Breast epithelium (tissue), 4 donors: ENCODE results near the gene SIGLEC8. TPM values are rescaled to one million over a fixed set of nuclear protein-coding genes. Genes with fewer than 3 reads are reported as not detected.
"Not testable (repeated sequence)": the region's sequence is repeated elsewhere in the genome, so short reads cannot be mapped to it uniquely, and the experiment has no call there.

Experiments
- DNase-seq, 2 donors: peaks; one replicate each; pipeline ENCODE4 v3.0.0-alpha.2; 2019; ENCODE audit warnings: low spot score in 2 of 2
- H3K27ac ChIP-seq, 2 donors: fragments of 200-600 bp; sonication (generic) in 1 of 2; one replicate each; pipeline ENCODE4 v1.5.1; 2016 to 2019; ENCODE audit warnings: mild to moderate bottlenecking in 1 of 2
- H3K27me3 ChIP-seq, 2 donors: fragments of 200-600 bp; sonication (generic) in 1 of 2; one replicate each; pipeline versions ENCODE4 v1.5.1 to v1.6.0; 2017 to 2019; ENCODE audit warnings: control low read depth in 1 of 2, mild to moderate bottlenecking in 1 of 2
- H3K36me3 ChIP-seq: fragments of 200-600 bp; one replicate; pipeline ENCODE4 v1.5.1; 2019
- H3K4me1 ChIP-seq, 2 donors: fragments of 200-600 bp; sonication (generic); one replicate each; pipeline ENCODE4 v1.5.1; 2016 to 2019; ENCODE audit warnings: control low read depth in 1 of 2
- H3K4me3 ChIP-seq, 3 donors: fragments of 200-600 bp; sonication (generic); 1 replicate in 2 of 3; 2 replicates in 1 of 3; pipeline ENCODE4 v1.5.1; 2016 to 2019; ENCODE audit warnings: mild to moderate bottlenecking in 3 of 3, moderate library complexity in 2 of 3
- H3K9me3 ChIP-seq, 2 donors: fragments of 200-600 bp; sonication (generic) in 1 of 2; one replicate each; pipeline ENCODE4 v1.5.1; 2016 to 2019; ENCODE audit warnings: control low read depth in 1 of 2
- POLR2A ChIP-seq: fragments of 450-650 bp; IDR thresholded peaks from one replicate; pipeline ENCODE4 v1.6.1; 2016; ENCODE audit warnings: antibody characterized with exemption, mild to moderate bottlenecking, moderate library complexity
- POLR2AphosphoS5 ChIP-seq, 3 donors: sonication (generic); formaldehyde crosslinking; IDR thresholded peaks; one replicate each; pipeline ENCODE4 v1.6.1; 2017; ENCODE audit warnings: antibody characterized with exemption in 3 of 3
- intact Hi-C: fragments of 100-400 bp; cut with DNase I; formaldehyde crosslinking; loops from one replicate; pipeline ENCODE4 v1.15.1; 2023; ENCODE audit warnings: low total_unique reads
- total RNA-seq, 3 donors: library from RNA; depleted of rRNA; stranded (reverse); fragments of >200 nt; gene quantifications; one replicate each; pipeline ENCODE4 v1.1.0, GENCODE V29; 2016
- TF ChIP-seq, protein P1 (sequence below), 3 donors: fragments of 450-650 bp; IDR thresholded peaks; one replicate each; pipeline ENCODE4 v1.5.1; 2016 to 2017; ENCODE audit warnings: antibody characterized with exemption in 3 of 3, mild to moderate bottlenecking in 3 of 3, moderate library complexity in 3 of 3

The SIGLEC8 gene
- total RNA-seq, 3 donors from 2014 or later, result 0.80 to 8.6 (median 2.3) TPM

DNA sequence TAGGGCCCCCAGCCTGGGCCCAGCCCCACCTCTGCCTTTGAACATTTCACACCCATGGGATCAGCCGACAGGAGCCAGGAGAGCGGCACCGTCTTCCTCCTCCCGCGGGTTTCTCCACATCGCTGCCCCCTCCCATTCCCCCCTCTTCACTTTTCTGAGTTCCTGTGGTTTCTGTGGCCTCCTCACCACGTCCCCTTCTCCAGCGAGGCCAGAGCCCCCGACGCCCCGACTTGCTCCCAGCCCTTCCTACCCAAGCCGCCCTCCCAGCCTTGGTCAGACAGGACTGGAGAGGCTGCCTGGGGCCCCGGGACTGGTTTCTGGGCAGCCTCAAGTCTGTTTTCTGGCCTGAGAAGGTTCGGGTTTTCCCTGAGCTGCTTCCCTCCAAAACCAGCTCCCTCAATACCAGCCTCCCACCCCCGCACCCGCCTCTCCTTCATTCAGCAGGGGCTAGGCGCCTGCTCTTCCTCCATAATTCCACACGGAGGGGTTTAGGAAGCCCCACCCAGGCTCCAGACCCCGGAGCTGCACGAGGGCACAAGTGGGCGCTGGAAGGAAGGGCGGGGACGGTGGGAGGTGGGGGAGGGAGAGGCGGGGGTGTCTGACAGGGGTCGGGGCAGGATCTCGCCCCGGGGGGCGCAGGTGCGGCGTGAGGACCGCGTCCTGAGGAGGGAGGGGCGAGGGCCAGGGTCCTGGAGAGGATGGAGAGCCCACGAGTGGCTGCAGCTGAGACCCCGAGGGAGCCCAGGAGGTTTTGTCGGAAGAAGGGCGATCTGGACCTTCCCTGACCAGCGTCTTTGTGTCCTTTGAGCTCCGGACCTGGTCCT lies 36.8 kb downstream of the SIGLEC8 start:
- no peak overlapping the region for H3K27ac ChIP-seq
- H3K4me1 ChIP-seq, result no peaks in the 10 kb centered on the region
- no peak for DNase-seq
- TF ChIP-seq, protein P1, sequence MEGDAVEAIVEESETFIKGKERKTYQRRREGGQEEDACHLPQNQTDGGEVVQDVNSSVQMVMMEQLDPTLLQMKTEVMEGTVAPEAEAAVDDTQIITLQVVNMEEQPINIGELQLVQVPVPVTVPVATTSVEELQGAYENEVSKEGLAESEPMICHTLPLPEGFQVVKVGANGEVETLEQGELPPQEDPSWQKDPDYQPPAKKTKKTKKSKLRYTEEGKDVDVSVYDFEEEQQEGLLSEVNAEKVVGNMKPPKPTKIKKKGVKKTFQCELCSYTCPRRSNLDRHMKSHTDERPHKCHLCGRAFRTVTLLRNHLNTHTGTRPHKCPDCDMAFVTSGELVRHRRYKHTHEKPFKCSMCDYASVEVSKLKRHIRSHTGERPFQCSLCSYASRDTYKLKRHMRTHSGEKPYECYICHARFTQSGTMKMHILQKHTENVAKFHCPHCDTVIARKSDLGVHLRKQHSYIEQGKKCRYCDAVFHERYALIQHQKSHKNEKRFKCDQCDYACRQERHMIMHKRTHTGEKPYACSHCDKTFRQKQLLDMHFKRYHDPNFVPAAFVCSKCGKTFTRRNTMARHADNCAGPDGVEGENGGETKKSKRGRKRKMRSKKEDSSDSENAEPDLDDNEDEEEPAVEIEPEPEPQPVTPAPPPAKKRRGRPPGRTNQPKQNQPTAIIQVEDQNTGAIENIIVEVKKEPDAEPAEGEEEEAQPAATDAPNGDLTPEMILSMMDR (IDR thresholded peaks at IDR 0.05), result no peak
- TF ChIP-seq POLR2AphosphoS5 (IDR thresholded peaks at IDR 0.05) (no peak), POLR2A (no peak)
- H3K4me3 ChIP-seq, result no peak overlapping the region
- intact Hi-C loops, result no loop called here
- H3K9me3 ChIP-seq, result no peaks in the 10 kb centered on the region
- no peaks in the 10 kb centered on the region for H3K36me3 ChIP-seq
- H3K27me3 ChIP-seq, result peaks cover 0 to 35% of the 10 kb centered on the region in 2 donors

DNA sequence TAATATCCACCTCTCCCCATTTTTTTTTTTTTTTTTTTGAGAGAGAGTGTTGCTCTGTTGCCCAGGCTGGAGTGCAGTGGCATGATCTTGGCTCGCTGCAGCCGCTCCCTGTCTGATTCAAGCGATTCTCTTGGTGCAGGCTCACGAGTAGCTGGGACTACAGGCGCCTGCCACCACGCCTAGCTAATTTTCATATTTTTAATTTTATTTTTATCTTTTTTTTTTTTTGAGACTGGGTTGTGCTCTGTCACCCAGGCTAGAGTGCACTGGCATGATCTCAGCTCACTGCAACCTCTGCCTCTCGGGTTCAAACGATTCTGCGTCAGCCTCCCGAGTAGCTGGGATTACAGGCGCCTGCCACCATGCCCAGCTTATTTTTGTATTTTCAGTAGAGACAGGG lies 37.7 kb downstream of the SIGLEC8 start:
- H3K4me3 ChIP-seq, H3K9me3 ChIP-seq, DNase-seq, H3K36me3 ChIP-seq, H3K27ac ChIP-seq, intact Hi-C loops, H3K4me1 ChIP-seq: not testable (repeated sequence)
- H3K27me3 ChIP-seq, result peaks cover 0 to 36% of the 10 kb centered on the region in 2 donors

DNA sequence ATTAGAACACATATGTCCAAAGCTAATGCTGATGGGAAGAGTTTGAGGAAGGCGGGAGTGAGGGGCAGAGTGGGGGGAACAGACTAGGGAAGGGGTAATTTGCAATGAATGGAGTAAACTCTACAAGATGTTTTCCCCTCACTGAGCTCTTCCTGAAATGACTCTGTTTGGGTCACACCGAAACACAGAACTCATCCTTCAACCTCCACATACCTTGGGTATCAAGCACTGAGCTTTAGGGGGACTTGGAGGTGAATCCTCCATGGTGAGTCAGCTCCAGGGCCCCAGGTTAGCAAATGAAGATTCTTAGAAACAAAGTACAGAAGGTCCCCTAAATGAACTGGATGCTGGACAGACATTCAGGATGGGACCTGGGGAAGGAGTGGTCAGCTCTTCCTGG lies 39.5 kb downstream of the SIGLEC8 start:
- TF ChIP-seq, protein P1 (IDR thresholded peaks at IDR 0.05), result no peak
- TF ChIP-seq POLR2A (no peak), POLR2AphosphoS5 (IDR thresholded peaks at IDR 0.05) (no peak)
- H3K4me3 ChIP-seq, result no peak overlapping the region
- DNase-seq, result no peak
- no peaks in the 10 kb centered on the region for H3K4me1 ChIP-seq
- no peaks in the 10 kb centered on the region for H3K36me3 ChIP-seq
- no peaks in the 10 kb centered on the region for H3K9me3 ChIP-seq
- no peak overlapping the region for H3K27ac ChIP-seq
- H3K27me3 ChIP-seq, result peaks cover 0 to 41% of the 10 kb centered on the region in 2 donors
- intact Hi-C loops, result no loop called here

DNA sequence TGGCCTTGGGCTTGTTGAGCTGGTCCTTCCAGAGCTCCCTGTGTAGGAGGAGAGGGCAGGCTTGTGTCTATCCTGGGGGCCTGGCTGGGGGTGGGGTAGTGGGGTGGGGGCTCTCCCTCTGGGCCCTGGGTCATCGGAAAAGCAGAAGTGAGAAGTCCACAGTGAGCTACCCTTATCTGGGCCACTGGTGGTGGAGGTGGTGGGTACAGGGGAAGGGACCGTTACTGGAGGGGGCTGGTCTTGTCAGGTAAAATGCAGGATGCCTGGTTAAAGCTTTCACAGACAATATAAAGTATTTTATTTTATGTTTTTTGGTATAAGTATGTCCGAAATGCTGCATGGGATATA lies 40.5 kb downstream of the SIGLEC8 start:
- no peaks in the 10 kb centered on the region for H3K36me3 ChIP-seq
- intact Hi-C loops, result no loop called here
- no peaks in the 10 kb centered on the region for H3K9me3 ChIP-seq
- H3K27me3 ChIP-seq, result peaks cover 0 to 41% of the 10 kb centered on the region in 2 donors
- TF ChIP-seq POLR2A (no peak), POLR2AphosphoS5 (IDR thresholded peaks at IDR 0.05) (no peak)
- TF ChIP-seq, protein P1 (IDR thresholded peaks at IDR 0.05), result no peak
- DNase-seq, result no peak
- H3K27ac ChIP-seq, result no peak overlapping the region
- no peak overlapping the region for H3K4me3 ChIP-seq
- H3K4me1 ChIP-seq, result no peaks in the 10 kb centered on the region

DNA sequence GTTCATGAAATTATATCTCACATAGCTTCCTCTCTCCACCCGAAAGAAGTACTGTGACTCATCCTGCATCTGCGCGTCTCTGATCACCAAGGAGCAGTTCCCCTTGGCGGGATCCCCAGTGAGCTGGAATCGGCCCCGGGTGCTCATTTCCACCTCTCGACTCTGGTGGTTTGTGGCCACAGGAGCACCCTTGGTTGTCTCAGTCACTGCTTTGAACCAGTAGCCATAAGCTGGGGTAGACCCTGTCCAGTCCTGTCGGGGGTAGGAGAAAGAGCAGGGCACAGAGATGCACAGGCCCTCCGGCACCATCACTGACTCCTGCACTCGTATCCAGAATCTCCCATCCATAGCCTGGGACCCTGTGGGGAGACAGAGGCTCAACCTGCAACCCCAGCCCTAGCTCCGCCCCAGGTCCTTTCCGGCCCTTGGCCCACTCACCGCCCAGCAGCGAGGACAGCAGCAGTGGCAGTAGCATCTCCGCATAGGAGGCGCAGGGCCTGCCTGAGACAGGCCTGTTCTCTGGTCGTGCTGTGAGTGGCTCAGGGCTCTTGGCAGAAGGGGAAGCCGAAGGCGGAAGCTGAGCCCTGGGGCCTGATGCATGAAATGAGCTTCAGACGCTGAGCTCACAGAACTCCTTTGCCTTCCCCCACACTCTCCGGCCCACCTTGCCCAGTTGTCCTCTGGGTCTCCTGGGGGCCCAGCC lies 41.0 kb downstream of the SIGLEC8 start, which contains the start of gene SIGLEC10:
SIGLEC10 (minus strand) TSS at position 536 of the 703 bp plus-strand sequence; CDS start at position 475, 61 bp downstream.
- no peaks in the 10 kb centered on the region for H3K36me3 ChIP-seq
- no peak within 1 kb of the TSS for H3K4me3 ChIP-seq
- peaks cover 0 to 41% of the 10 kb centered on the region in 2 donors for H3K27me3 ChIP-seq
- no peaks in the 10 kb centered on the region for H3K4me1 ChIP-seq
- intact Hi-C loops, result no loop called here
- TF ChIP-seq, protein P1 (IDR thresholded peaks at IDR 0.05), result no peak
- TF ChIP-seq POLR2A, result no peak
- no peak for TF ChIP-seq POLR2AphosphoS5 (IDR thresholded peaks at IDR 0.05)
- no peak for DNase-seq
- H3K27ac ChIP-seq, result no peak within 1 kb of the TSS
- no peaks in the 10 kb centered on the region for H3K9me3 ChIP-seq

DNA sequence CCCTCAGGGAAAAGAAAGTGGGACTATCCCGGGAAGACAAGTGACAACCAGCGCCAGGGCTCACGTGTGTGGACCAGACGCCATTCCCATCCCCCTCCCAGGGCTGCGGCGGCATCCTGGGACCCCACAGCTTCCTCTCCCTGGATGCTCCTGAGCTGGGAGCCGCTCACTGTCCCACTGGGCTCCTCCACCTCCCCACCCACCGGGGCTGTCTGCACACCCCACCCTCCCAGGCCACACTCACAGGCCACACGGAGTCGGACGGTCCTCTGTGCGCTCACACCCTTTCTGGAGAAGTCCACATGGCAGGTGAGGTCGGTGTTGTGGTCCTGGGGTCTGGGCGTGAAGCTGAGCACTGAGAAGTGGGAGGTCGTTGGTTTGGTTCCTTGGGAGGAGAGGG lies 41.8 kb downstream of the SIGLEC8 start:
- intact Hi-C loops, H3K36me3 ChIP-seq, H3K4me3 ChIP-seq: not testable (repeated sequence)

More for the DNA sequence above, 41.8 kb downstream of the SIGLEC8 start:
- not testable (repeated sequence) for H3K27ac ChIP-seq, H3K9me3 ChIP-seq, DNase-seq, H3K4me1 ChIP-seq
- H3K27me3 ChIP-seq, result peaks cover 0 to 36% of the 10 kb centered on the region in 2 donors
